COLO668 (cell line): Measurements from ENCODE around the gene DEDD.
A peak's percentile ranks its signal among the peaks of the same experiment; 100 is the strongest.

Experiments used
- DNase-seq: peaks from one replicate; lab custom pipeline; 2025; ENCODE audit not compliant: unreplicated experiment; lab: John Stamatoyannopoulos, UW

The DEDD gene, protein sequence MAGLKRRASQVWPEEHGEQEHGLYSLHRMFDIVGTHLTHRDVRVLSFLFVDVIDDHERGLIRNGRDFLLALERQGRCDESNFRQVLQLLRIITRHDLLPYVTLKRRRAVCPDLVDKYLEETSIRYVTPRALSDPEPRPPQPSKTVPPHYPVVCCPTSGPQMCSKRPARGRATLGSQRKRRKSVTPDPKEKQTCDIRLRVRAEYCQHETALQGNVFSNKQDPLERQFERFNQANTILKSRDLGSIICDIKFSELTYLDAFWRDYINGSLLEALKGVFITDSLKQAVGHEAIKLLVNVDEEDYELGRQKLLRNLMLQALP

DNA sequence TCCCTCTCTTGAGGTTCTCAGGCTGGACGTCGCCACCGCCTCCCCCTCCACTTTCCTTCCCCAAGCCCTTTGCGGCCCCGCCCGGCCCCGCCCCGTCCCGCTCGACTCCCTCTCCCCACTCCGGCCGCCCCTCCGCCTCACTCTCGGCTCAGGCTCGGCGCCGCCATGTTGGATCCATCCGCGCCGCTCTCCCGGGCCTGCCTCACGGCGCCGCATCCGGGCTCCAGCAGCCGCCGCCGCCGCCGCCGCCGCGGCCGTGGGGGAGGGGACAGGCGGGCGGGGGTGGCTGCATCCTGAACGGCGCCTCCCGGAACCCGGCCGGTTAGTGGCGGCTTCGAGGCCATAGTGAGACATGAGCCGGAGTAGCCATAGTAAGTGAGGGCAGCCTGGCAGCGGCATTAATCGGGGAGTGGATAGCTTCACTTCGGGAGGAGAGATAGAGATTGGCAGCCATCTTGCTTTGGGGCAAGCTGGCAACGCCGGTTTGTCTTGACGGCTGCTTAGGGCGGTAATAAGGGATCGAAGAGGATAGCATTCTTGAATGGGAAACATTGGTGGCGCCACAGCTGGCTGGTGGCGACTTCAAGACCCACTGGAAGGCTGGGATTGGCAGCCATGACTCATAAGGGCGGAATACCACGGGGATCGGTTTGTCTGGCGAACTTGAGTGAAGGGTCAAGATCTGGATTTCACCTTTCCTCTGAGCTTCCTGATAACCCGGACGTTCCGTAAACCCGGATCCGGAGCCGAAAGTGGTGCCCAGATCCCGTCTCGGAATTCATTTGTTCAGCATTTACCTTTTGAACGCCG lies at the start of gene DEDD:
TSS of gene DEDD (minus strand) at position 258 of the 810 bp plus-strand sequence. CDS start 8,205 bp downstream, outside the sequence.
- DNase-seq: peak; percentile 92

- DNase-seq: no peak
These were observed 49.7 kb upstream of the DEDD start for GRCh38 chr1:161182214-161182613.

GRCh38 chr1:161180639-161181038 lies 48.2 kb upstream of the DEDD start:
- DNase-seq: no peak

DNA sequence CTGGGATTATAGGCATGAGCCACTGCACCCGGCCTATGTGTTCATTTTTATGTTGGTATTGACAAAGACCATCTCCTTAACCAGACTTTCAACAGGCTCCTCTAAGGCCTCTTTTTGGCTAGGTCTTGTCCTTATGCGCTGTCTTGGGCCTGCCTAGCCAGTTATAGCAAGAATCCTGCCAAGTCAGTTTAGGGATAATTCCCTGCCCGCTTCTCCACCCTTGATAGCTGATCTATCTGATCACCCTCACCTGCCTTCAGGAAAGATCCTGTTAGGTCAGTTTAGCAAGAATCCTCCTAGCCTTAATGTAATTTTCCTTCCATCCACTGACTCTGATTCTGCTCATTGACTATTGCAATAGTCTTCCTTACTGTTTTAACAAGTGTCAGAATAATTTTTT lies 47.2 kb upstream of the DEDD start:
- no peak for DNase-seq

DNA sequence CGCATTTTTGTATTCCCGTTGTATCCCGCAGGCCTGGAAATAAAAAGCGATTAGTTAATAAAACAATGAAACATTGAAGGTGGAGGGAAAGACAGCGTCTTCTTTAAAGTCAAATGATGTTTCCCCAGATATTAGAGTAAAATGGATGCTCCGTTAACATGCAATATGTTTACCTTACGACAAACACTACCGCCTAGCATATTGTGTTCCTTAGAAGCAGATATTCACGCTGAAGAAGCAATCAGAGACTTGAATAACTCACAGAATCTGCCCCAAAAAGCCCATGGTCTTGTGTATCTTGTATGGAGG lies 45.4 kb upstream of the DEDD start:
- no peak for DNase-seq

DNA sequence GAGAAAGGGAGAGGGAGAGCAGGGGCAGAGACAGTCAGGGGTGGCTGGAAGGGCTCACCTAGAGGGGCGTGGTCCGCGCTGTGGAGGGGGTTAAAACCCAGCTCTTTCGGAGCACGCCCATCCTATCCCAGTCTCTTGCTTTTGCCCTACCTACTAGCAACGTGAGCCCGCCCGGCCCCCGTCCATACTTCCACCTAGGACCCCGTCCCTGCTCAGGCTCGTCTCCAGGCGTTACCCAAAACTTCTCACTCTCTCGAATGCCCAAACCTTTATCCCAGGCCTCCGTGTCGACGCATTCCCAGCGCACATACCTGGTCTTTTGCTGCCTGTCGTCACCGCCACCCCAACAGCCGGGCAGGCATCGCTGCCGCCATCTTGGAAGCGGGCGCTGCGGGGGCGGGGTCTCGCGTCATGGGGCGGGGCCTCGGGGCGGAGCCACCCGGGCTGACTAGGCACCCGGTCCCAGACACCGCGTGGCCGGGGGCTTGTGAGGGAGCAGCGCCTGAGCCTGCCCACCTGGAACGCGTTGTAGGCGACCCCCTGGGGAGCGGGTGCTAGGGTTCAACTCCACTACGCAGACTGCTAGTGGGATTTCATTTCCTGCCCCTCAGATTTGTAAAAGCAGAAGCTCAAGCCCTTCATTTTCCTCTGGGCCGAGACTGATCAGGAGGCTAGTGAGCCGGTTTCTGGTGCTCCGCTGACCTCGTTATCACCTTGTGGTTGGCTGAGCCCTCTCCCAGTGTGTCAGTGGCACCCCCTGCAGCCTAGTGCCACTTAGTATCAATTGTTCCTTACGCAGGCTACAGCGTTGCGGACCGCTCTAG lies 44.9 kb upstream of the DEDD start, which contains the start of gene B4GALT3:
TSS of gene B4GALT3 (minus strand) at position 396 of the 824 bp plus-strand sequence. CDS start 1,447 bp downstream, outside the sequence.
- peak; percentile 94 for DNase-seq

- no peak for DNase-seq
These were observed 44.1 kb upstream of the DEDD start for GRCh38 chr1:161176468-161177111.

GRCh38 chr1:161175771-161176453 lies 43.4 kb upstream of the DEDD start:
- no peak for DNase-seq

DNA sequence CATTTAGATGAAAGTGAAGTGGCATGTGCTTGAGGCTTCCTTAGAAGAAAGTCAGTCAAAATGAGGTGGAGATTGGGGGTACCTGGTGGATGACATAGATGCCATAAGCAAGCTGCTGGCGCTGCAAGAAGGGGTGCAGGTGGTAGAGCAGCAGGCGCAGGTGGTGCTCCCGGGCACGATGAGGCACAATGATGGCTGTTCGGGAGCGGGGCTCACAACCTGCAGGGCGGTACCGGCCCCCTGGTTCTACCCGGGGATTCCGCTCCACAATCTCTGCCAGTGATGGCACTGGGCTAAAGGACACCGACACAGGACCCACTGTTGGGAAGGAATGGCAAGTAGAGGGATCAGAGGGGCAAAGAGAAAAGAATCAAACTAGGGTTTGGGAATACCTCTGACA lies 42.4 kb upstream of the DEDD start:
- no peak for DNase-seq

- DNase-seq: no peak
These were observed 41.2 kb upstream of the DEDD start for GRCh38 chr1:161173711-161174110.

GRCh38 chr1:161172776-161173376 lies 40.4 kb upstream of the DEDD start:
- DNase-seq: no peak

GRCh38 chr1:161172349-161172748 lies 39.9 kb upstream of the DEDD start:
- no peak for DNase-seq

GRCh38 chr1:161171696-161172095 lies 39.2 kb upstream of the DEDD start:
- no peak for DNase-seq

DNA sequence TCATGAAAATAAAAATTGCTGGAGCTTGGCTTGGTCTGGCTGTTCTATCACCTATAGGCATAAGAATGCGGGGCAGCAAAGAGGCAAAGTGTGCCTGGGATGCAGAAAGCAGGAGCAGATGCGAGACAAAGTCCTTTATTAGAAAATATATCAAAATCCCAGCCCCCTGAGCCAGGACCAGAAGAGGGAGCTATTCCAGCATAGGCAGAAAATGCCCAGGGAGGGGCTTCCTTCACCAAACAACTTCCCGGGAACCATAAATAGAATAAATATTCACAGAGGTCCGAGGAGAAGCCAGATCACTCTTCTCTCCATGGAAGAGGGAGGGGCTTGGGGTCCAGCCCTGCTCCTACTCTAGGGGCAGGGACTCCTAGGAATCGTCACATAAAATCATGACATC lies 38.7 kb upstream of the DEDD start:
- DNase-seq: no peak

- DNase-seq: no peak
These were observed 36.4 kb upstream of the DEDD start for GRCh38 chr1:161168906-161169305.

DNA sequence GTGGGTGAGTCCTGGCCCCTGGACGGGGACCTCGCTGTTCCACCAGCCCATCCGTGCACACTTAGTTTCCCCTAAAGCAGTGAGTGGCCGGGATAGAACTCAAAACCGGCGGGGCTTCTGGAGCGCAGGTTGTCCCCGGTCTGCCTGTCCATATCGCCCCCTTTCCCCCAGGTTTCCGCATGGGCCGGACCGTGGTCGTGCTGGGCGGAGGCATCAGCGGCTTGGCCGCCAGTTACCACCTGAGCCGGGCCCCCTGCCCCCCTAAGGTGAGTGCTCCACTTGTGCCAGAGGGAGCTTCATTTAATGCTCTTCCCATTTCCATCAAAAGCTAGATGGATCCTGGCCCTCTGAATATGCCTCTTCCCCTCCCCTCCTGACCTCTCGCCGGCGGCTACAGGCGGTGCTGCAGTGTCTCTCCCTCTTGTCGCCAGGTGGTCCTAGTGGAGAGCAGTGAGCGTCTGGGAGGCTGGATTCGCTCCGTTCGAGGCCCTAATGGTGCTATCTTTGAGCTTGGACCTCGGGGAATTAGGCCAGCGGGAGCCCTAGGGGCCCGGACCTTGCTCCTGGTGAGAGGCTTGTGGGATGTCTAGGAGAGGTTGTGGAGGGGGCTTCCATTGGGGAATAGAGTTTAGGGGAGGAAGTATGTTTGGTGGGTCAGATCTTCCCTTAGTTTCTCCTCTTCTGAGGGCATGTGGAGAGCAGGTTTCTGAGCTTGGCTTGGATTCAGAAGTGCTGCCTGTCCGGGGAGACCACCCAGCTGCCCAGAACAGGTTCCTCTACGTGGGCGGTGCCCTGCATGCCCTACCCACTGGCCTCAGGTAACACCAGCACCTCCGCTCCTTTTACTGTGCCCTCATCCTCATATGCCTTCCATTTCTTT lies 34.4 kb upstream of the DEDD start:
- peak; percentile 51 for DNase-seq

- DNase-seq: peak; percentile 97
These were observed 33.5 kb upstream of the DEDD start, which contains the start of gene PPOX for GRCh38 chr1:161165742-161166668. TSS of gene PPOX (plus strand) at chr1:161166426. CDS start at chr1:161166848, 422 bp downstream.
